ENCODE results near the gene STK33. TPM values are rescaled to one million over a fixed set of nuclear protein-coding genes. Genes with fewer than 3 reads are reported as not detected.

STK33 gene
- total RNA-seq, 1 experiment from 2014 or later = 10.9 TPM

DNA sequence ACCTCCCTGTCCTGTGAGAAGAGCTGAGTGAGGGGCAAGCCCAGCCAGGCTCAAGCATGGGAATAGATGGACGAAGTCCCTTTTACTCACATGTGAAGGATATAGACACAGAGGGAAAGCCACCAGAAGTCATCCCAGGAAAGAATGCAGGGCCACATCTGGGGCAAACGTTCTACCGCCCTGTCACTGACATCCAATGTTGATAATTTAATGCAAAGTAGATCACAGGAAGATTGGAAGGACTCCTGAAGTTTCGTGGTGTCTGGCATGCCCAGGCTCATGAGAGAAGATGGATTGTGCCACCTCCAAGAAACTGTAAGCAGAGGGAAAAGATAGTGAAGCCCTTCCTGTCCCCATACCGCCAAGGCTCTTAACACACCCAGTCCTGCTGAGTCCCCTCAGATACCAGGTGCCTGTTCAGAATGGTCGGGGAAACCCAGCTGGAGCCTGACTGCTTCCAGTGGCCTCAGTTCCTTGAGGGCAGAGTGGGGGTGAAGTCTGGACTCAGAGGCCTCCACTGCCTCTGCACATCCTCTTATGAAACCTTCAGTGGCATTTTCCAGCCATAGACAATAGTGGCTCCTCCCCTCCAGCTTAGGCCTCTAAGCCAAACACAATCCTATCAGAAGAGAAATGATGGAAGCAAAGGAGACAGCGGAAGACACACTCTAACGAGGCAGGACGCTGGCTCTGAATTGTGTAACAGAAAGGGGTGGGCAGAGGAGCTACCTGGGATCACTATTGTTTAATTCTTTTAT is 7.5 kb upstream of the STK33 start:
- Histone ChIP-seq H3K4me1 (ENCODE audit: control insufficient read depth in 1 of 2, insufficient read depth in 2 of 2, low read length in 2 of 2) (peaks cover 2 to 16% of the 10 kb centered on the region in 2 experiments; a peak in 2 of 4 replicates), H3K27ac (ENCODE audit: low read depth, low read length) (no peak overlapping the region), H3K4me3 (replicated peaks in 1 of 2; ENCODE audit: low read depth in 1 of 2, low read length in 2 of 2) (no peak overlapping the region), H3K27me3 (ENCODE audit: insufficient read depth, low read length) (no peaks in the 10 kb centered on the region), H3K4me2 (ENCODE audit: low read length) (no peak overlapping the region), H3K9ac (ENCODE audit: low read length) (no peak overlapping the region), H3K9me3 (ENCODE audit: control insufficient read depth in 1 of 2, insufficient read depth in 1 of 2, low read depth in 1 of 2, low read length in 2 of 2) (no peaks in the 10 kb centered on the region), H3K36me3 (ENCODE audit: control insufficient read depth in 1 of 2, insufficient read depth in 2 of 2, low read length in 2 of 2) (no peaks in the 10 kb centered on the region), H2AFZ (ENCODE audit: low read depth, low read length, poor library complexity, severe bottlenecking) (no peak overlapping the region), H3K79me2 (ENCODE audit: insufficient read depth, low read length) (no peaks in the 10 kb centered on the region), H4K20me1 (ENCODE audit: insufficient read depth) (no peaks in the 10 kb centered on the region), H3K9me2 (ENCODE audit: insufficient read depth) (no peaks in the 10 kb centered on the region)
- ChIA-PET RAD21 (ENCODE audit: low non-redundant PET in 1 of 2, low total read pairs in 2 of 2, uncharacterized antibody in 2 of 2, unreplicated experiment in 2 of 2) (no interaction called here), POLR2A (no interaction called here), CTCF (no interaction called here)
- BruUV-seq (replicated peaks) = no TSS peak
- intact Hi-C loops (cut with micrococcal nuclease) = no loop called here
- DNase-seq (ENCODE audit: low read depth, low spot score) = no peak
- no peak for ATAC-seq
- TF ChIP-seq JUND (IDR thresholded peaks at IDR 0.05) (no peak), TCF7L2 (IDR thresholded peaks at IDR 0.05; ENCODE audit: borderline replicate concordance, extremely low read depth, insufficient read depth, insufficient read length) (no peak), CEBPB (IDR thresholded peaks at IDR 0.05; ENCODE audit: low read depth) (no peak), SIN3A (IDR thresholded peaks at IDR 0.05; ENCODE audit: low read depth) (no peak), ZFX (IDR thresholded peaks at IDR 0.05) (no peak), ZNF274 (IDR thresholded peaks at IDR 0.05; ENCODE audit: low read depth, low read length) (no peak), YY1 (IDR thresholded peaks at IDR 0.05; ENCODE audit: extremely low read depth, insufficient replicate concordance, low read depth, low read length) (no peak), ELF1 (IDR thresholded peaks at IDR 0.05; ENCODE audit: borderline replicate concordance, low read depth) (no peak), EZH2 (IDR thresholded peaks at IDR 0.05) (no peak), POLR2A (IDR thresholded peaks at IDR 0.05; ENCODE audit: borderline replicate concordance, extremely low read depth, insufficient read depth, insufficient read length) (no peak), FOSL1 (IDR thresholded peaks at IDR 0.05; ENCODE audit: low read depth) (no peak), RAD21 (IDR thresholded peaks at IDR 0.05; ENCODE audit: low read depth) (no peak), SP1 (IDR thresholded peaks at IDR 0.05; ENCODE audit: low read depth) (no peak), EGR1 (IDR thresholded peaks at IDR 0.05; ENCODE audit: low read depth) (no peak)
- TF ChIP-seq, protein P1, sequence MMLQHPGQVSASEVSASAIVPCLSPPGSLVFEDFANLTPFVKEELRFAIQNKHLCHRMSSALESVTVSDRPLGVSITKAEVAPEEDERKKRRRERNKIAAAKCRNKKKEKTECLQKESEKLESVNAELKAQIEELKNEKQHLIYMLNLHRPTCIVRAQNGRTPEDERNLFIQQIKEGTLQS (IDR thresholded peaks at IDR 0.05) = no peak
- TF ChIP-seq, protein P2, sequence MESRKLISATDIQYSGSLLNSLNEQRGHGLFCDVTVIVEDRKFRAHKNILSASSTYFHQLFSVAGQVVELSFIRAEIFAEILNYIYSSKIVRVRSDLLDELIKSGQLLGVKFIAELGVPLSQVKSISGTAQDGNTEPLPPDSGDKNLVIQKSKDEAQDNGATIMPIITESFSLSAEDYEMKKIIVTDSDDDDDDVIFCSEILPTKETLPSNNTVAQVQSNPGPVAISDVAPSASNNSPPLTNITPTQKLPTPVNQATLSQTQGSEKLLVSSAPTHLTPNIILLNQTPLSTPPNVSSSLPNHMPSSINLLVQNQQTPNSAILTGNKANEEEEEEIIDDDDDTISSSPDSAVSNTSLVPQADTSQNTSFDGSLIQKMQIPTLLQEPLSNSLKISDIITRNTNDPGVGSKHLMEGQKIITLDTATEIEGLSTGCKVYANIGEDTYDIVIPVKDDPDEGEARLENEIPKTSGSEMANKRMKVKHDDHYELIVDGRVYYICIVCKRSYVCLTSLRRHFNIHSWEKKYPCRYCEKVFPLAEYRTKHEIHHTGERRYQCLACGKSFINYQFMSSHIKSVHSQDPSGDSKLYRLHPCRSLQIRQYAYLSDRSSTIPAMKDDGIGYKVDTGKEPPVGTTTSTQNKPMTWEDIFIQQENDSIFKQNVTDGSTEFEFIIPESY (IDR thresholded peaks at IDR 0.05; ENCODE audit: extremely low read depth, insufficient replicate concordance, low read length) = no peak
- TF ChIP-seq, protein P3, sequence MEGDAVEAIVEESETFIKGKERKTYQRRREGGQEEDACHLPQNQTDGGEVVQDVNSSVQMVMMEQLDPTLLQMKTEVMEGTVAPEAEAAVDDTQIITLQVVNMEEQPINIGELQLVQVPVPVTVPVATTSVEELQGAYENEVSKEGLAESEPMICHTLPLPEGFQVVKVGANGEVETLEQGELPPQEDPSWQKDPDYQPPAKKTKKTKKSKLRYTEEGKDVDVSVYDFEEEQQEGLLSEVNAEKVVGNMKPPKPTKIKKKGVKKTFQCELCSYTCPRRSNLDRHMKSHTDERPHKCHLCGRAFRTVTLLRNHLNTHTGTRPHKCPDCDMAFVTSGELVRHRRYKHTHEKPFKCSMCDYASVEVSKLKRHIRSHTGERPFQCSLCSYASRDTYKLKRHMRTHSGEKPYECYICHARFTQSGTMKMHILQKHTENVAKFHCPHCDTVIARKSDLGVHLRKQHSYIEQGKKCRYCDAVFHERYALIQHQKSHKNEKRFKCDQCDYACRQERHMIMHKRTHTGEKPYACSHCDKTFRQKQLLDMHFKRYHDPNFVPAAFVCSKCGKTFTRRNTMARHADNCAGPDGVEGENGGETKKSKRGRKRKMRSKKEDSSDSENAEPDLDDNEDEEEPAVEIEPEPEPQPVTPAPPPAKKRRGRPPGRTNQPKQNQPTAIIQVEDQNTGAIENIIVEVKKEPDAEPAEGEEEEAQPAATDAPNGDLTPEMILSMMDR (IDR thresholded peaks at IDR 0.05 in 2 of 3, conservative IDR thresholded peaks at IDR 0.05 in 1 of 3; ENCODE audit: borderline replicate concordance in 1 of 3, insufficient read depth in 1 of 3, low read depth in 2 of 3, low read length in 2 of 3) = no peak
- TF ChIP-seq, protein P4, sequence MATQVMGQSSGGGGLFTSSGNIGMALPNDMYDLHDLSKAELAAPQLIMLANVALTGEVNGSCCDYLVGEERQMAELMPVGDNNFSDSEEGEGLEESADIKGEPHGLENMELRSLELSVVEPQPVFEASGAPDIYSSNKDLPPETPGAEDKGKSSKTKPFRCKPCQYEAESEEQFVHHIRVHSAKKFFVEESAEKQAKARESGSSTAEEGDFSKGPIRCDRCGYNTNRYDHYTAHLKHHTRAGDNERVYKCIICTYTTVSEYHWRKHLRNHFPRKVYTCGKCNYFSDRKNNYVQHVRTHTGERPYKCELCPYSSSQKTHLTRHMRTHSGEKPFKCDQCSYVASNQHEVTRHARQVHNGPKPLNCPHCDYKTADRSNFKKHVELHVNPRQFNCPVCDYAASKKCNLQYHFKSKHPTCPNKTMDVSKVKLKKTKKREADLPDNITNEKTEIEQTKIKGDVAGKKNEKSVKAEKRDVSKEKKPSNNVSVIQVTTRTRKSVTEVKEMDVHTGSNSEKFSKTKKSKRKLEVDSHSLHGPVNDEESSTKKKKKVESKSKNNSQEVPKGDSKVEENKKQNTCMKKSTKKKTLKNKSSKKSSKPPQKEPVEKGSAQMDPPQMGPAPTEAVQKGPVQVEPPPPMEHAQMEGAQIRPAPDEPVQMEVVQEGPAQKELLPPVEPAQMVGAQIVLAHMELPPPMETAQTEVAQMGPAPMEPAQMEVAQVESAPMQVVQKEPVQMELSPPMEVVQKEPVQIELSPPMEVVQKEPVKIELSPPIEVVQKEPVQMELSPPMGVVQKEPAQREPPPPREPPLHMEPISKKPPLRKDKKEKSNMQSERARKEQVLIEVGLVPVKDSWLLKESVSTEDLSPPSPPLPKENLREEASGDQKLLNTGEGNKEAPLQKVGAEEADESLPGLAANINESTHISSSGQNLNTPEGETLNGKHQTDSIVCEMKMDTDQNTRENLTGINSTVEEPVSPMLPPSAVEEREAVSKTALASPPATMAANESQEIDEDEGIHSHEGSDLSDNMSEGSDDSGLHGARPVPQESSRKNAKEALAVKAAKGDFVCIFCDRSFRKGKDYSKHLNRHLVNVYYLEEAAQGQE (IDR thresholded peaks at IDR 0.05; ENCODE audit: low read depth) = no peak
- TF ChIP-seq, protein P5, sequence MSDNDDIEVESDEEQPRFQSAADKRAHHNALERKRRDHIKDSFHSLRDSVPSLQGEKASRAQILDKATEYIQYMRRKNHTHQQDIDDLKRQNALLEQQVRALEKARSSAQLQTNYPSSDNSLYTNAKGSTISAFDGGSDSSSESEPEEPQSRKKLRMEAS (IDR thresholded peaks at IDR 0.05) = no peak
